ENCODE data around the gene ALG9.

DNA sequence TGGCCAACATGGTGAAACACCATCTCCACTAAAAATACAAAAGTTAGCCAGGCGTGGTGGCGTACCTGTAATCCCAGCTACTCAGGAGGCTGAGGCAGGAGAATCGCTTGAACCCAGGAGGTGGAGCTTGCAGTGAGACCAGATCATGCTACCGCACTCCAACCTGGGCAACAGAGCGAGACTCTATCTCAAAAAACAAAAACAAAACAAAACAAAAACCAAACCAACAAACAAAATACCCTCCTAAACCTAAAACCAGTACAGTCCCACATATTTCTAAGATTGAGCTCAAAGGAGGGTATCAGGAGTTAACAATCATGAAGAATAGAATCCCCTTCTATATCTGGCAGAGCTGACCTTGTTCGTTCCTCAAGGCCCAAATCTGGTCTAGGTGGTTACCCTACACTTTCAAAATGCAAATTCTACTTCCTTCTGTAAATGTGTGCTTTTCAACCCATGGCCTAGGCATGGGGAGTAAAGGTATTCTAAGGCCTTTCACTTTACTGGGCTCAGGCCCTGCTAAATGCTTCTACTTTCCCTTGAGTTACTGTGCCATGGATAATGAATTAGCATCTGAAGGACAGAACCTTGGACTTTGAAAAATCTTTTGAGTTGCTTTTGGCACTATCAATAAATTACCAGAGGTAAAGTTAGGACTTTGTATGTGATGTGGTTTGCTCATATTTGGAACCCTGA lies 94.8 kb downstream of the ALG9 start:
- TF ChIP-seq CTCF (conservative IDR thresholded peaks at IDR 0.05 in 1 of 2, IDR thresholded peaks at IDR 0.05 in 1 of 2; ENCODE audit: low read depth in 1 of 2, low read length in 2 of 2) (no peak), EZH2 (IDR thresholded peaks at IDR 0.05; ENCODE audit: low read length, missing control alignments) (no peak)
